SK-N-SH treated with all-trans-retinoic acid at 6 μM for 48 hours (cell line): ENCODE results near the gene PRDM8.

Experiments
- RARB ChIP-seq: fragments of 250-450 bp; sonication (Bioruptor Pico); IDR thresholded peaks from 2 replicates; pipeline ENCODE4 v1.8.0; 2021; ENCODE audit warnings: mild to moderate bottlenecking, moderate library complexity
- ZC3H10 ChIP-seq: fragments of 250-450 bp; sonication (Bioruptor Pico); IDR thresholded peaks from 2 replicates; pipeline ENCODE4 v1.5.1; 2021; ENCODE audit warnings: mild to moderate bottlenecking, moderate library complexity
- ZNF565 ChIP-seq: fragments of 450-650 bp; formaldehyde crosslinking; conservative IDR thresholded peaks from 2 replicates; pipeline ENCODE4 v1.5.0; 2020; ENCODE audit warnings: low read depth, mild to moderate bottlenecking, moderate library complexity

GRCh38 chr4:80185787-80186548 is 11.3 kb upstream of the PRDM8 start:
- TF ChIP-seq ZNF565 (CRISPR knock-in tag) (no peak), RARB (CRISPR knock-in tag) (no peak), ZC3H10 (no peak)
